Uterus (tissue), 2 donors: ENCODE data around the gene TMEM178A.

ENCODE experiments used
- POLR2A ChIP-seq, 2 donors: fragments of 450-650 bp; IDR thresholded peaks; one replicate each; pipeline ENCODE4 v1.6.1; 2016; ENCODE audit warnings: antibody characterized with exemption in 2 of 2, mild to moderate bottlenecking in 1 of 2, moderate library complexity in 1 of 2
- TF ChIP-seq, protein P1 (sequence below), 4 experiments: fragments of 200-600 bp in 2 of 4; fragments of 450-650 bp in 2 of 4; sonication (generic) in 2 of 4; IDR thresholded peaks; one replicate each; pipeline ENCODE4 v1.5.1; 2016 to 2019; ENCODE audit warnings: antibody characterized with exemption in 4 of 4, mild to moderate bottlenecking in 2 of 4, moderate library complexity in 1 of 4

DNA sequence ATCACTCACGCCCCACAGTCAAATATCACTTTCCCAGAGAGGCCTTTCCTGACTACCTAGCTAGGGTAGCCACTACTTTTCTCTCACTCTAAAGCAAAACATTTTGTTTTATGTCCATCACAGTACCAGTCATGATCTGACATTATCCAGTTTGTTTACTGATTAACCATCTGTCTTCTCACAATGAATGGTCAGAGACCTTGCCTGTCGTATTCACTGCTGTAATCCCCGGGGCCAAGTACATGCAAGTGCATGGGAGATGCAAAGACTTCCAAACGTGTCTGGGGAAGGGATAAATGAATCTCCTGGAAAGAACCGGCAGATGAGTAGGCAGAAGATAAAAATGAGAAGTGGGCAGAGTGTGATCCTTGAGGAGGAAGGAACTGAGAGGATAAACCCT, 73.7 kb downstream of the TMEM178A start:
- TF ChIP-seq, protein P1, sequence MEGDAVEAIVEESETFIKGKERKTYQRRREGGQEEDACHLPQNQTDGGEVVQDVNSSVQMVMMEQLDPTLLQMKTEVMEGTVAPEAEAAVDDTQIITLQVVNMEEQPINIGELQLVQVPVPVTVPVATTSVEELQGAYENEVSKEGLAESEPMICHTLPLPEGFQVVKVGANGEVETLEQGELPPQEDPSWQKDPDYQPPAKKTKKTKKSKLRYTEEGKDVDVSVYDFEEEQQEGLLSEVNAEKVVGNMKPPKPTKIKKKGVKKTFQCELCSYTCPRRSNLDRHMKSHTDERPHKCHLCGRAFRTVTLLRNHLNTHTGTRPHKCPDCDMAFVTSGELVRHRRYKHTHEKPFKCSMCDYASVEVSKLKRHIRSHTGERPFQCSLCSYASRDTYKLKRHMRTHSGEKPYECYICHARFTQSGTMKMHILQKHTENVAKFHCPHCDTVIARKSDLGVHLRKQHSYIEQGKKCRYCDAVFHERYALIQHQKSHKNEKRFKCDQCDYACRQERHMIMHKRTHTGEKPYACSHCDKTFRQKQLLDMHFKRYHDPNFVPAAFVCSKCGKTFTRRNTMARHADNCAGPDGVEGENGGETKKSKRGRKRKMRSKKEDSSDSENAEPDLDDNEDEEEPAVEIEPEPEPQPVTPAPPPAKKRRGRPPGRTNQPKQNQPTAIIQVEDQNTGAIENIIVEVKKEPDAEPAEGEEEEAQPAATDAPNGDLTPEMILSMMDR (IDR thresholded peaks at IDR 0.05): no peak
- TF ChIP-seq POLR2A (IDR thresholded peaks at IDR 0.05): no peak
